MM.1S (cell line): ENCODE measurements around the gene STXBP1.

ENCODE experiments used
- DNase-seq: peaks from one replicate; pipeline ENCODE4 v3.0.0-alpha.2; 2015
- H2AFZ ChIP-seq: fragments of 300-600 bp; sonication (generic); 2 replicates; pipeline ENCODE4 v1.6.0; 2016; ENCODE audit warnings: antibody characterized with exemption, low read length
- H3F3A ChIP-seq: fragments of 300-600 bp; sonication (generic); 2 replicates; pipeline ENCODE4 v1.6.1; 2016; ENCODE audit warnings: mild to moderate bottlenecking, antibody characterized with exemption, low read length, moderate library complexity, mixed read lengths; ENCODE audit not compliant: insufficient read depth
- H3K27ac ChIP-seq: fragments of 300-600 bp; sonication (generic); 2 replicates; pipeline ENCODE4 v1.5.1; 2016; ENCODE audit warnings: mild to moderate bottlenecking, low read length
- H3K27me3 ChIP-seq: fragments of 300-600 bp; sonication (generic); replicated peaks from 2 replicates; pipeline ENCODE4 v1.6.0; 2016; ENCODE audit warnings: low read length; ENCODE audit not compliant: insufficient read depth
- H3K36me3 ChIP-seq: fragments of 300-600 bp; sonication (generic); replicated peaks from 2 replicates; pipeline ENCODE4 v1.6.1; 2016; ENCODE audit warnings: mild to moderate bottlenecking, low read length, mixed read lengths; ENCODE audit not compliant: insufficient read depth
- H3K4me1 ChIP-seq: fragments of 300-600 bp; sonication (generic); 2 replicates; pipeline ENCODE4 v1.6.1; 2016; ENCODE audit warnings: low read length, mixed read lengths
- H3K4me2 ChIP-seq: fragments of 300-600 bp; sonication (generic); 2 replicates; pipeline ENCODE4 v1.6.0; 2016; ENCODE audit warnings: low read depth, low read length
- H3K4me3 ChIP-seq: fragments of 300-600 bp; sonication (generic); 2 replicates; pipeline ENCODE4 v1.5.1; 2016; ENCODE audit warnings: low read length, mixed read lengths
- H3K79me2 ChIP-seq: fragments of 300-600 bp; sonication (generic); 2 replicates; pipeline ENCODE4 v1.6.1; 2016; ENCODE audit warnings: mixed run types, low read length, mixed read lengths
- H3K9ac ChIP-seq: fragments of 300-600 bp; sonication (generic); 2 replicates; pipeline ENCODE4 v1.6.1; 2016; ENCODE audit warnings: low read length, mixed read lengths
- H3K9me2 ChIP-seq: fragments of 300-600 bp; sonication (generic); replicated peaks from 2 replicates; pipeline ENCODE4 v1.6.1; 2016; ENCODE audit warnings: mild to moderate bottlenecking, low read length, mixed read lengths; ENCODE audit not compliant: insufficient read depth
- H3K9me3 ChIP-seq: fragments of 300-600 bp; sonication (generic); replicated peaks from 2 replicates; pipeline ENCODE4 v1.6.1; 2016; ENCODE audit warnings: mild to moderate bottlenecking, low read length, mixed read lengths; ENCODE audit not compliant: insufficient read depth
- H4K20me1 ChIP-seq: fragments of 300-600 bp; sonication (generic); 2 replicates; pipeline ENCODE4 v1.6.1; 2016; ENCODE audit warnings: mild to moderate bottlenecking, low read length, moderate library complexity, mixed read lengths; ENCODE audit not compliant: insufficient read depth
- CTCF ChIP-seq: fragments of 300-600 bp; sonication (generic); IDR thresholded peaks from 2 replicates; pipeline ENCODE4 v1.5.1; 2016; ENCODE audit warnings: antibody characterized with exemption, low read length, mixed read lengths
- EZH2 ChIP-seq: fragments of 300-600 bp; sonication (generic); optimal IDR thresholded peaks from 2 replicates; pipeline ENCODE3; 2017; ENCODE audit warnings: low read depth, mild to moderate bottlenecking, antibody characterized with exemption, low read length, mixed read lengths
- EZH2phosphoT487 ChIP-seq: fragments of 300-600 bp; sonication (generic); IDR thresholded peaks from 2 replicates; pipeline ENCODE4 v1.6.1; 2018; ENCODE audit warnings: antibody characterized with exemption, low read length

STXBP1 gene

GRCh38 chr9:127588740-127589506, 23.2 kb upstream of the STXBP1 start:
- Histone ChIP-seq H3K79me2 (no peaks in the 10 kb centered on the region), H3F3A (no peaks in the 10 kb centered on the region), H3K4me2 (no peak overlapping the region), H3K9me3 (no peaks in the 10 kb centered on the region), H2AFZ (no peak overlapping the region), H3K27me3 (no peaks in the 10 kb centered on the region), H4K20me1 (no peaks in the 10 kb centered on the region), H3K9me2 (no peaks in the 10 kb centered on the region), H3K4me3 (no peak overlapping the region), H3K27ac (no peak overlapping the region), H3K36me3 (no peaks in the 10 kb centered on the region), H3K4me1 (no peaks in the 10 kb centered on the region), H3K9ac (no peak overlapping the region)
- no peak for DNase-seq
- no peak for TF ChIP-seq EZH2phosphoT487
- TF ChIP-seq CTCF: no peak
- TF ChIP-seq EZH2: no peak

- H3K79me2 ChIP-seq: no peaks in the 10 kb centered on the region
- H3K9ac ChIP-seq: no peak overlapping the region
- H3K9me3 ChIP-seq: no peaks in the 10 kb centered on the region
- no peaks in the 10 kb centered on the region for H3K36me3 ChIP-seq
- H3K4me2 ChIP-seq: 0 out of 2 replicates have a peak overlapping the region, but pooled peaks have one; percentile 7
- H3K4me1 ChIP-seq: no peaks in the 10 kb centered on the region
- H2AFZ ChIP-seq: no peak overlapping the region
- H3K9me2 ChIP-seq: no peaks in the 10 kb centered on the region
- no peak overlapping the region for H3K4me3 ChIP-seq
- no peak overlapping the region for H3K27ac ChIP-seq
- TF ChIP-seq CTCF (peak; percentile 80), EZH2 (no peak)
- H3F3A ChIP-seq: no peaks in the 10 kb centered on the region
- peak; percentile 48 for DNase-seq
- H4K20me1 ChIP-seq: no peaks in the 10 kb centered on the region
- H3K27me3 ChIP-seq: no peaks in the 10 kb centered on the region
Measured at GRCh38 chr9:127589955-127590370, 22.1 kb upstream of the STXBP1 start.

GRCh38 chr9:127595611-127596010, 16.5 kb upstream of the STXBP1 start:
- DNase-seq: no peak
- H3K4me2 ChIP-seq: no peak overlapping the region

More at GRCh38 chr9:127595611-127596010, 16.5 kb upstream of the STXBP1 start:
- Histone ChIP-seq H3K27me3 (no peaks in the 10 kb centered on the region), H3K9me2 (no peaks in the 10 kb centered on the region), H3K4me3 (no peak overlapping the region), H2AFZ (no peak overlapping the region), H3K9me3 (no peaks in the 10 kb centered on the region), H3K9ac (no peak overlapping the region), H4K20me1 (no peaks in the 10 kb centered on the region), H3F3A (no peaks in the 10 kb centered on the region), H3K4me1 (no peaks in the 10 kb centered on the region), H3K27ac (no peak overlapping the region), H3K36me3 (no peaks in the 10 kb centered on the region), H3K79me2 (no peaks in the 10 kb centered on the region)
- no peak for TF ChIP-seq CTCF
- TF ChIP-seq EZH2phosphoT487: no peak
- TF ChIP-seq EZH2: no peak
